GM06990 (cell line): Measurements from ENCODE around the gene CPNE4.

ENCODE experiments used
- DNase-seq: peaks from one replicate; pipeline ENCODE4 v3.0.0-alpha.2; 2011; ENCODE audit not compliant: insufficient read length; ENCODE audit errors: extremely low read depth
- H3K27me3 ChIP-seq: replicated peaks from 2 replicates; pipeline ENCODE4 v1.6.0; 2011; ENCODE audit warnings: low read length; ENCODE audit not compliant: control insufficient read depth, insufficient read depth
- H3K36me3 ChIP-seq: 2 replicates; pipeline ENCODE4 v1.5.1; 2011; ENCODE audit warnings: low read length; ENCODE audit not compliant: control insufficient read depth, insufficient read depth
- H3K4me3 ChIP-seq: replicated peaks from 2 replicates; pipeline ENCODE4 v1.5.1; 2011; ENCODE audit warnings: low read depth, mild to moderate bottlenecking, control low read depth, low read length
- TF ChIP-seq, protein P1 (sequence below): IDR thresholded peaks from 2 replicates; pipeline ENCODE4 v1.5.1; 2011; ENCODE audit warnings: low read length, control low read depth, mild to moderate bottlenecking, inconsistent platforms; ENCODE audit not compliant: insufficient read depth, poor library complexity, severe bottlenecking

The CPNE4 gene

DNA sequence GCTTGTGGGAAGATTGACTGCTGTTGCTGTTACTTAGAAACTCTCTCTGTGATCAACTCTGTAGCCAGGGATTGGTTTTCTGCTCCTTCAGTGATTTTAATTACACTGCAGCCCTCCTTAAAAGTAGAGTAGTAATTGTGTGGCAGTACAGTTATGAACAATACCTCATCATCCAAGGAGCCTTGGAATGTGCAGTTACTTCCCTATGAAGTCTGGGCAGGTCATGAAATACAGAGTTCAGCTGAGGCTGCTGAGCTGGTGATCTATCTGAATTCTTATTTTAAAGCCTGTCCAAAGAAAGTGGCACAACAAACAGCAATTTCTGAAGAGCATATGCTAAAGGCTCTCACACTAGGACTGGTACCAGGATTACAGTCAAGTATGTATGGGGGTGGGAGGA is 494.7 kb downstream of the CPNE4 start:
- TF ChIP-seq, protein P1, sequence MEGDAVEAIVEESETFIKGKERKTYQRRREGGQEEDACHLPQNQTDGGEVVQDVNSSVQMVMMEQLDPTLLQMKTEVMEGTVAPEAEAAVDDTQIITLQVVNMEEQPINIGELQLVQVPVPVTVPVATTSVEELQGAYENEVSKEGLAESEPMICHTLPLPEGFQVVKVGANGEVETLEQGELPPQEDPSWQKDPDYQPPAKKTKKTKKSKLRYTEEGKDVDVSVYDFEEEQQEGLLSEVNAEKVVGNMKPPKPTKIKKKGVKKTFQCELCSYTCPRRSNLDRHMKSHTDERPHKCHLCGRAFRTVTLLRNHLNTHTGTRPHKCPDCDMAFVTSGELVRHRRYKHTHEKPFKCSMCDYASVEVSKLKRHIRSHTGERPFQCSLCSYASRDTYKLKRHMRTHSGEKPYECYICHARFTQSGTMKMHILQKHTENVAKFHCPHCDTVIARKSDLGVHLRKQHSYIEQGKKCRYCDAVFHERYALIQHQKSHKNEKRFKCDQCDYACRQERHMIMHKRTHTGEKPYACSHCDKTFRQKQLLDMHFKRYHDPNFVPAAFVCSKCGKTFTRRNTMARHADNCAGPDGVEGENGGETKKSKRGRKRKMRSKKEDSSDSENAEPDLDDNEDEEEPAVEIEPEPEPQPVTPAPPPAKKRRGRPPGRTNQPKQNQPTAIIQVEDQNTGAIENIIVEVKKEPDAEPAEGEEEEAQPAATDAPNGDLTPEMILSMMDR, result no peak
- Histone ChIP-seq H3K36me3 (no peaks in the 10 kb centered on the region), H3K4me3 (no peak overlapping the region), H3K27me3 (no peaks in the 10 kb centered on the region)
- DNase-seq, result no peak

DNA sequence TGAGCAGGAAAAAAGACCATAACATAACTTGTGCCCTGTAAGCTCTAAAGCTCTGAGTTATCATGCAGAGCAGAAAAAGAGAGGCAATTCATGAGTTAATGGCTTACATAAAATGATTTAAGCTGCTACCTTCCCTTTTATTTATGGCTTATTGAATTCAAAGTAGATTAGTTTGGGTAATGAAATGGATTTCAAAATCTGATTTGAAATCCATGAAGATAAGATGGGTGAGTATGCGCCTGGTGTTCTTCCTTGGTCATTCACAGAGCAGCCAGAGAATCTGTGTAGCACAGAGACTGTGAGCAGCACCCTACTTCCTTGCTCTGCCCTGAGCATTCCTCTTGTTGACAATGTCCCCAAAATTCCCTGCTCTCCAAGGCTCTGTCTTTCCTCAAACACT is 495.8 kb downstream of the CPNE4 start:
- Histone ChIP-seq H3K27me3 (no peaks in the 10 kb centered on the region), H3K4me3 (no peak overlapping the region), H3K36me3 (no peaks in the 10 kb centered on the region)
- TF ChIP-seq, protein P1, result no peak
- no peak for DNase-seq

DNA sequence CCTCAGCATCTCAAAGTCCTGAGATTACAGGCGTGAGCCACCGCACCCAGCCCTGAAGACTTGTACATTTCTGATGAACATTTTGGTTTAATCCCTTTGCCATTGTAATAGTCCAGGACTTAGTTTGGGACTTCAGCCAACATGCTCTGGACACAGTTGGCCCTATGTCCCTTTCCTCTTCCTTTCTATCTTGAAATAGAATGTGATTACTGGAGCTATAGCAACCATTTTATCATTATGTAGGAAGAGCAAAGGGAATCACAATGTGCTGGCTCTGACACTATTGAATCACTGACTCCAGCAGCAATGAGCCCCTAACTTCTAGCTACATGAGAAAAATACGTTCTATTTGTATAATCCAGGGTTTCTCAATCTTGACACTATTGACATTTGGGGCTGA is 497.3 kb downstream of the CPNE4 start:
- Histone ChIP-seq H3K36me3 (no peaks in the 10 kb centered on the region), H3K4me3 (no peak overlapping the region), H3K27me3 (no peaks in the 10 kb centered on the region)
- TF ChIP-seq, protein P1, result no peak
- DNase-seq, result no peak

DNA sequence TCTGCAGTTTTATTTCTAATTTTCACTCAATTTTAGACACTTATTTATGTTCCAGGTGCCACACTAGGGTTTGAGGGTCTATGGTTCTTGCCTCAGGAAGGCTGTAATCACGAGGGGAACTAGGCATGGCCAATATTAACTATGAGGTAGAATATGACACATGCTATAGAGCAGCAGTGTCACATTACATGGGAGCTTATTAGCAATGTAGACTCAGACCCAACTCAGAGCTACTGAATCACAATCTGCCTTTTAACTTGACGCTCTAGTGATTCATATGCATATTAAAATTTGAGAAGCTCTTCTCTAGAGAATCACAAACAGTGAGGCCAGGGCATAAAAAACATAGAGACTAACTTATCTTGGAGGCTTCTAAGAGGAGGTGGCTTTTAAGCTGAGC is 499.2 kb downstream of the CPNE4 start:
- Histone ChIP-seq H3K36me3 (no peaks in the 10 kb centered on the region), H3K27me3 (no peaks in the 10 kb centered on the region), H3K4me3 (no peak overlapping the region)
- no peak for DNase-seq
- TF ChIP-seq, protein P1, result no peak

DNA sequence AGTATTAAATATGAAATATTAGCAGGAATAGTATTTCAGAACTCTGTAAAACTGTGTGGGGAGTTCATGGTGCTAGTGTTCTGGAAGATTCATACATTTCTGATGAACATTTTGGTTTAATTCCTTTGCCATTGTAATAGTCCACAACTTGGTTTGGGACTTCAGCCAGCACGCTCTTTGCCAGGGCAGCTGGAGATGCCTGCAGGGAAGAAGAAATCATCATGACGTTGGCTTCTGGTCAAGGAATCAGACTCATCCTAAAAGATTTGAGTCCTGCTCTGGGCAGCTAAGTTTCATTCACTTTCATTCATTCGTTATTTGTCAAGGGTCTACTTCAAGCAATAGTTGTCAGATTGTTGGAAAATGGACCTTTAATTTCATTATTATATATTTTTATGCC is 499.7 kb downstream of the CPNE4 start:
- no peaks in the 10 kb centered on the region for H3K36me3 ChIP-seq
- TF ChIP-seq, protein P1, result no peak
- H3K4me3 ChIP-seq, result no peak overlapping the region
- DNase-seq, result no peak
- H3K27me3 ChIP-seq, result no peaks in the 10 kb centered on the region

DNA sequence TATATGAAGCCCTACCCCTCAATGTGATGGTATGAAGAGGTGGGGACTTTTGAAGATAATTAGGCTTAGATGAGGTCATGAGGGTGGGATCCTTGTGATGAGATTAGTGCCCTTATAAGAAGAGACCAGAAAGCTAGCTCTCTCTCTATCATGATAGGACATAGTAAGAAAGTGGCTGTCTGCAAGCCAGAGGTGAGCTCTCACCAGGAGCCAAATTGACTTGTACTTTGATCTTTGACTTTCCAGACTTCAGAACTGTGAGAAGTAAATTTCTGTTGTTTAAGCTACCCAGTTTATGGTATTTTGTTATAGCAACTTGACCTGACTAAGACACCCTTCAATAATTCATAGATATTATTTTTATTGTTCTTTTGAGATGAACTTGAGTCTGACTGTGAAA is 502.2 kb downstream of the CPNE4 start:
- DNase-seq, result no peak
- Histone ChIP-seq H3K27me3 (no peaks in the 10 kb centered on the region), H3K4me3 (no peak overlapping the region), H3K36me3 (no peaks in the 10 kb centered on the region)
- TF ChIP-seq, protein P1, result no peak
